Measurements from ENCODE around the gene SPAG17. TPM values are rescaled to one million over a fixed set of nuclear protein-coding genes. Genes with fewer than 3 reads are reported as not detected.

The SPAG17 gene
- total and polyA plus RNA-seq, 2 experiments from 2014 or later, result 1.0 to 1.1 TPM

DNA sequence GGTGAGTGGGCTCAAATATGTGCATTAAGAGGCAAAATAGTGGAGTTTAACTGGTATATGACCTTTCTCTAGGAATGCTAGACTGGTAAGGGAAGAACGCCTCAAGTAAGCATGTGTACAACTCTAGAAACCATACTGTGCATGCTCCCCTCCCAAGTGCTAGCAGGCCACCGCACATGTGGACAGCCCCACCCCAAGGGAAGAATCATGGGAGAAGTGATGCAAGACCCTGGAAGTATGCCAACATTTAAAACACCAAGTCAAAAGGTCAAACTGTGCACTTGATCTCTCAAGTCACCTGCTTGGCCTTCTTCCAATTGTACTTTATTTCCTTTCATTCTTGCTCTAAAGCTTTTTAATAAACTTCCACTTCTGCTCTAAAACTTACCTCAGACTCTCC is 135.0 kb downstream of the SPAG17 start:
- Histone ChIP-seq H3K27ac (ENCODE audit: low read depth) (no peak overlapping the region), H3K36me3 (ENCODE audit: insufficient read depth) (no peaks in the 10 kb centered on the region), H3K4me1 (ENCODE audit: insufficient read depth) (no peaks in the 10 kb centered on the region), H3K79me2 (replicated peaks; ENCODE audit: insufficient read depth) (no peaks in the 10 kb centered on the region), H4K20me1 (replicated peaks; ENCODE audit: insufficient read depth) (no peaks in the 10 kb centered on the region), H2AFZ (no peak overlapping the region), H3F3A (replicated peaks; ENCODE audit: low read depth) (no peaks in the 10 kb centered on the region), H3K27me3 (ENCODE audit: insufficient read depth) (no peaks in the 10 kb centered on the region), H3K9me2 (ENCODE audit: insufficient read depth) (no peaks in the 10 kb centered on the region), H3K4me3 (no peak overlapping the region), H3K4me2 (no peak overlapping the region)
- Mint-ChIP-seq H3K36me3 (ENCODE audit: low read depth) (no peaks in the 10 kb centered on the region), H3K9me3 (no peaks in the 10 kb centered on the region), H3K4me3 (no peak overlapping the region), H3K27me3 (ENCODE audit: insufficient read depth, low read depth, poor library complexity) (no peaks in the 10 kb centered on the region), H3K4me1 (no peaks in the 10 kb centered on the region), H3K27ac (no peak overlapping the region)
- DNase-seq (ENCODE audit: low spot score), result no peak
- no peak for ATAC-seq
- TF ChIP-seq, protein P1, sequence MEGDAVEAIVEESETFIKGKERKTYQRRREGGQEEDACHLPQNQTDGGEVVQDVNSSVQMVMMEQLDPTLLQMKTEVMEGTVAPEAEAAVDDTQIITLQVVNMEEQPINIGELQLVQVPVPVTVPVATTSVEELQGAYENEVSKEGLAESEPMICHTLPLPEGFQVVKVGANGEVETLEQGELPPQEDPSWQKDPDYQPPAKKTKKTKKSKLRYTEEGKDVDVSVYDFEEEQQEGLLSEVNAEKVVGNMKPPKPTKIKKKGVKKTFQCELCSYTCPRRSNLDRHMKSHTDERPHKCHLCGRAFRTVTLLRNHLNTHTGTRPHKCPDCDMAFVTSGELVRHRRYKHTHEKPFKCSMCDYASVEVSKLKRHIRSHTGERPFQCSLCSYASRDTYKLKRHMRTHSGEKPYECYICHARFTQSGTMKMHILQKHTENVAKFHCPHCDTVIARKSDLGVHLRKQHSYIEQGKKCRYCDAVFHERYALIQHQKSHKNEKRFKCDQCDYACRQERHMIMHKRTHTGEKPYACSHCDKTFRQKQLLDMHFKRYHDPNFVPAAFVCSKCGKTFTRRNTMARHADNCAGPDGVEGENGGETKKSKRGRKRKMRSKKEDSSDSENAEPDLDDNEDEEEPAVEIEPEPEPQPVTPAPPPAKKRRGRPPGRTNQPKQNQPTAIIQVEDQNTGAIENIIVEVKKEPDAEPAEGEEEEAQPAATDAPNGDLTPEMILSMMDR (conservative IDR thresholded peaks at IDR 0.05; ENCODE audit: low read depth in 2 of 2), result no peak
- TF ChIP-seq EZH2 (IDR thresholded peaks at IDR 0.05; ENCODE audit: low read depth, unreplicated experiment) (no peak), POLR2AphosphoS5 (IDR thresholded peaks at IDR 0.05; ENCODE audit: low read depth) (no peak), ZNF114 (CRISPR knock-in tag; IDR thresholded peaks at IDR 0.05) (no peak), JUNB (IDR thresholded peaks at IDR 0.05; ENCODE audit: unreplicated experiment) (no peak), CREB1 (CRISPR knock-in tag; IDR thresholded peaks at IDR 0.05; ENCODE audit: low read depth) (no peak), NANOG (IDR thresholded peaks at IDR 0.05; ENCODE audit: borderline replicate concordance) (no peak), EZH2phosphoT487 (IDR thresholded peaks at IDR 0.05; ENCODE audit: unreplicated experiment) (no peak), STAT1 (IDR thresholded peaks at IDR 0.05; ENCODE audit: unreplicated experiment) (no peak), ZNF331 (CRISPR knock-in tag; IDR thresholded peaks at IDR 0.05; ENCODE audit: low read depth) (no peak)
- TF ChIP-seq, protein P2, sequence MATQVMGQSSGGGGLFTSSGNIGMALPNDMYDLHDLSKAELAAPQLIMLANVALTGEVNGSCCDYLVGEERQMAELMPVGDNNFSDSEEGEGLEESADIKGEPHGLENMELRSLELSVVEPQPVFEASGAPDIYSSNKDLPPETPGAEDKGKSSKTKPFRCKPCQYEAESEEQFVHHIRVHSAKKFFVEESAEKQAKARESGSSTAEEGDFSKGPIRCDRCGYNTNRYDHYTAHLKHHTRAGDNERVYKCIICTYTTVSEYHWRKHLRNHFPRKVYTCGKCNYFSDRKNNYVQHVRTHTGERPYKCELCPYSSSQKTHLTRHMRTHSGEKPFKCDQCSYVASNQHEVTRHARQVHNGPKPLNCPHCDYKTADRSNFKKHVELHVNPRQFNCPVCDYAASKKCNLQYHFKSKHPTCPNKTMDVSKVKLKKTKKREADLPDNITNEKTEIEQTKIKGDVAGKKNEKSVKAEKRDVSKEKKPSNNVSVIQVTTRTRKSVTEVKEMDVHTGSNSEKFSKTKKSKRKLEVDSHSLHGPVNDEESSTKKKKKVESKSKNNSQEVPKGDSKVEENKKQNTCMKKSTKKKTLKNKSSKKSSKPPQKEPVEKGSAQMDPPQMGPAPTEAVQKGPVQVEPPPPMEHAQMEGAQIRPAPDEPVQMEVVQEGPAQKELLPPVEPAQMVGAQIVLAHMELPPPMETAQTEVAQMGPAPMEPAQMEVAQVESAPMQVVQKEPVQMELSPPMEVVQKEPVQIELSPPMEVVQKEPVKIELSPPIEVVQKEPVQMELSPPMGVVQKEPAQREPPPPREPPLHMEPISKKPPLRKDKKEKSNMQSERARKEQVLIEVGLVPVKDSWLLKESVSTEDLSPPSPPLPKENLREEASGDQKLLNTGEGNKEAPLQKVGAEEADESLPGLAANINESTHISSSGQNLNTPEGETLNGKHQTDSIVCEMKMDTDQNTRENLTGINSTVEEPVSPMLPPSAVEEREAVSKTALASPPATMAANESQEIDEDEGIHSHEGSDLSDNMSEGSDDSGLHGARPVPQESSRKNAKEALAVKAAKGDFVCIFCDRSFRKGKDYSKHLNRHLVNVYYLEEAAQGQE (IDR thresholded peaks at IDR 0.05; ENCODE audit: unreplicated experiment), result no peak
- TF ChIP-seq, protein P3, sequence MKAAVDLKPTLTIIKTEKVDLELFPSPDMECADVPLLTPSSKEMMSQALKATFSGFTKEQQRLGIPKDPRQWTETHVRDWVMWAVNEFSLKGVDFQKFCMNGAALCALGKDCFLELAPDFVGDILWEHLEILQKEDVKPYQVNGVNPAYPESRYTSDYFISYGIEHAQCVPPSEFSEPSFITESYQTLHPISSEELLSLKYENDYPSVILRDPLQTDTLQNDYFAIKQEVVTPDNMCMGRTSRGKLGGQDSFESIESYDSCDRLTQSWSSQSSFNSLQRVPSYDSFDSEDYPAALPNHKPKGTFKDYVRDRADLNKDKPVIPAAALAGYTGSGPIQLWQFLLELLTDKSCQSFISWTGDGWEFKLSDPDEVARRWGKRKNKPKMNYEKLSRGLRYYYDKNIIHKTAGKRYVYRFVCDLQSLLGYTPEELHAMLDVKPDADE (IDR thresholded peaks at IDR 0.05), result no peak
- TF ChIP-seq, protein P4, sequence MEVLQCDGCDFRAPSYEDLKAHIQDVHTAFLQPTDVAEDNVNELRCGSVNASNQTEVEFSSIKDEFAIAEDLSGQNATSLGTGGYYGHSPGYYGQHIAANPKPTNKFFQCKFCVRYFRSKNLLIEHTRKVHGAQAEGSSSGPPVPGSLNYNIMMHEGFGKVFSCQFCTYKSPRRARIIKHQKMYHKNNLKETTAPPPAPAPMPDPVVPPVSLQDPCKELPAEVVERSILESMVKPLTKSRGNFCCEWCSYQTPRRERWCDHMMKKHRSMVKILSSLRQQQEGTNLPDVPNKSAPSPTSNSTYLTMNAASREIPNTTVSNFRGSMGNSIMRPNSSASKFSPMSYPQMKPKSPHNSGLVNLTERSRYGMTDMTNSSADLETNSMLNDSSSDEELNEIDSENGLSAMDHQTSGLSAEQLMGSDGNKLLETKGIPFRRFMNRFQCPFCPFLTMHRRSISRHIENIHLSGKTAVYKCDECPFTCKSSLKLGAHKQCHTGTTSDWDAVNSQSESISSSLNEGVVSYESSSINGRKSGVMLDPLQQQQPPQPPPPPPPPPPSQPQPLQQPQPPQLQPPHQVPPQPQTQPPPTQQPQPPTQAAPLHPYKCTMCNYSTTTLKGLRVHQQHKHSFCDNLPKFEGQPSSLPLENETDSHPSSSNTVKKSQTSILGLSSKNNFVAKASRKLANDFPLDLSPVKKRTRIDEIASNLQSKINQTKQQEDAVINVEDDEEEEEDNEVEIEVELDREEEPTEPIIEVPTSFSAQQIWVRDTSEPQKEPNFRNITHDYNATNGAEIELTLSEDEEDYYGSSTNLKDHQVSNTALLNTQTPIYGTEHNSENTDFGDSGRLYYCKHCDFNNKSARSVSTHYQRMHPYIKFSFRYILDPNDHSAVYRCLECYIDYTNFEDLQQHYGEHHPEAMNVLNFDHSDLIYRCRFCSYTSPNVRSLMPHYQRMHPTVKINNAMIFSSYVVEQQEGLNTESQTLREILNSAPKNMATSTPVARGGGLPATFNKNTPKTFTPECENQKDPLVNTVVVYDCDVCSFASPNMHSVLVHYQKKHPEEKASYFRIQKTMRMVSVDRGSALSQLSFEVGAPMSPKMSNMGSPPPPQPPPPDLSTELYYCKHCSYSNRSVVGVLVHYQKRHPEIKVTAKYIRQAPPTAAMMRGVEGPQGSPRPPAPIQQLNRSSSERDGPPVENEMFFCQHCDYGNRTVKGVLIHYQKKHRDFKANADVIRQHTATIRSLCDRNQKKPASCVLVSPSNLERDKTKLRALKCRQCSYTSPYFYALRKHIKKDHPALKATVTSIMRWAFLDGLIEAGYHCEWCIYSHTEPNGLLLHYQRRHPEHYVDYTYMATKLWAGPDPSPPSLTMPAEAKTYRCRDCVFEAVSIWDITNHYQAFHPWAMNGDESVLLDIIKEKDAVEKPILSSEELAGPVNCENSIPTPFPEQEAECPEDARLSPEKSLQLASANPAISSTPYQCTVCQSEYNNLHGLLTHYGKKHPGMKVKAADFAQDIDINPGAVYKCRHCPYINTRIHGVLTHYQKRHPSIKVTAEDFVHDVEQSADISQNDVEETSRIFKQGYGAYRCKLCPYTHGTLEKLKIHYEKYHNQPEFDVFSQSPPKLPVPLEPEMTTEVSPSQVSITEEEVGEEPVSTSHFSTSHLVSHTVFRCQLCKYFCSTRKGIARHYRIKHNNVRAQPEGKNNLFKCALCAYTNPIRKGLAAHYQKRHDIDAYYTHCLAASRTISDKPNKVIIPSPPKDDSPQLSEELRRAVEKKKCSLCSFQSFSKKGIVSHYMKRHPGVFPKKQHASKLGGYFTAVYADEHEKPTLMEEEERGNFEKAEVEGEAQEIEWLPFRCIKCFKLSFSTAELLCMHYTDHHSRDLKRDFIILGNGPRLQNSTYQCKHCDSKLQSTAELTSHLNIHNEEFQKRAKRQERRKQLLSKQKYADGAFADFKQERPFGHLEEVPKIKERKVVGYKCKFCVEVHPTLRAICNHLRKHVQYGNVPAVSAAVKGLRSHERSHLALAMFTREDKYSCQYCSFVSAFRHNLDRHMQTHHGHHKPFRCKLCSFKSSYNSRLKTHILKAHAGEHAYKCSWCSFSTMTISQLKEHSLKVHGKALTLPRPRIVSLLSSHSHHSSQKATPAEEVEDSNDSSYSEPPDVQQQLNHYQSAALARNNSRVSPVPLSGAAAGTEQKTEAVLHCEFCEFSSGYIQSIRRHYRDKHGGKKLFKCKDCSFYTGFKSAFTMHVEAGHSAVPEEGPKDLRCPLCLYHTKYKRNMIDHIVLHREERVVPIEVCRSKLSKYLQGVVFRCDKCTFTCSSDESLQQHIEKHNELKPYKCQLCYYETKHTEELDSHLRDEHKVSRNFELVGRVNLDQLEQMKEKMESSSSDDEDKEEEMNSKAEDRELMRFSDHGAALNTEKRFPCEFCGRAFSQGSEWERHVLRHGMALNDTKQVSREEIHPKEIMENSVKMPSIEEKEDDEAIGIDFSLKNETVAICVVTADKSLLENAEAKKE (CRISPR knock-in tag; IDR thresholded peaks at IDR 0.05), result no peak
